ENCODE measurements around the gene SSR2. TPM values are rescaled to one million over a fixed set of nuclear protein-coding genes. Genes with fewer than 3 reads are reported as not detected.

SSR2 gene
- total RNA-seq, 1 donor from 2014 or later = 231 TPM

DNA sequence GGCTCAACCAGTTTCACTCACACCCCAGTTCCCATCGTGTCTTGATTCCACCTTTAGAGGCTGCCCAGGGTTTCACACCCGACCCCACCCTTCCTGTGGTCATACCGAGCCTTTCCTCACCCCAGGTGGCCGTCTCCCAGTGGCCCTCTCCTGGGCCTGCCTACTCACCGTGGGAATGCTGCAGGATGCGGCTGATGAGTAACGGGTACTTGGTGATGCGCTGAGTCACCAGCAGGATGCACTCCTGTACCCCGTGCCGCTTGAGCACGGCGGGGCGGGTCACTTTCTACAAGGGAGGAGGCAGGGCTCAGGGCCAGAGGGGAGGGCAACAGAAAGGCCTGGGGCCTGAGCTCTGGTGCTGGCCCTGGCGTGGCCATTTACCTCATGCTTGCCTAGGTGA lies 58.8 kb downstream of the SSR2 start:
- Histone ChIP-seq H3K27me3 (no peaks in the 10 kb centered on the region), H3K4me1 (peaks cover 12% of the 10 kb centered on the region), H3K36me3 (peaks cover 99% of the 10 kb centered on the region), H3K9me3 (no peaks in the 10 kb centered on the region), H3K4me3 (no peak overlapping the region), H3K27ac (peak overlapping the region; percentile 68)
- ATAC-seq (peak; percentile 81), DNase-seq (no peak)
- TF ChIP-seq, protein P1, sequence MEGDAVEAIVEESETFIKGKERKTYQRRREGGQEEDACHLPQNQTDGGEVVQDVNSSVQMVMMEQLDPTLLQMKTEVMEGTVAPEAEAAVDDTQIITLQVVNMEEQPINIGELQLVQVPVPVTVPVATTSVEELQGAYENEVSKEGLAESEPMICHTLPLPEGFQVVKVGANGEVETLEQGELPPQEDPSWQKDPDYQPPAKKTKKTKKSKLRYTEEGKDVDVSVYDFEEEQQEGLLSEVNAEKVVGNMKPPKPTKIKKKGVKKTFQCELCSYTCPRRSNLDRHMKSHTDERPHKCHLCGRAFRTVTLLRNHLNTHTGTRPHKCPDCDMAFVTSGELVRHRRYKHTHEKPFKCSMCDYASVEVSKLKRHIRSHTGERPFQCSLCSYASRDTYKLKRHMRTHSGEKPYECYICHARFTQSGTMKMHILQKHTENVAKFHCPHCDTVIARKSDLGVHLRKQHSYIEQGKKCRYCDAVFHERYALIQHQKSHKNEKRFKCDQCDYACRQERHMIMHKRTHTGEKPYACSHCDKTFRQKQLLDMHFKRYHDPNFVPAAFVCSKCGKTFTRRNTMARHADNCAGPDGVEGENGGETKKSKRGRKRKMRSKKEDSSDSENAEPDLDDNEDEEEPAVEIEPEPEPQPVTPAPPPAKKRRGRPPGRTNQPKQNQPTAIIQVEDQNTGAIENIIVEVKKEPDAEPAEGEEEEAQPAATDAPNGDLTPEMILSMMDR (IDR thresholded peaks at IDR 0.05) = peak; percentile 33
- intact Hi-C loops (cut with DNase I) = no loop called here

DNA sequence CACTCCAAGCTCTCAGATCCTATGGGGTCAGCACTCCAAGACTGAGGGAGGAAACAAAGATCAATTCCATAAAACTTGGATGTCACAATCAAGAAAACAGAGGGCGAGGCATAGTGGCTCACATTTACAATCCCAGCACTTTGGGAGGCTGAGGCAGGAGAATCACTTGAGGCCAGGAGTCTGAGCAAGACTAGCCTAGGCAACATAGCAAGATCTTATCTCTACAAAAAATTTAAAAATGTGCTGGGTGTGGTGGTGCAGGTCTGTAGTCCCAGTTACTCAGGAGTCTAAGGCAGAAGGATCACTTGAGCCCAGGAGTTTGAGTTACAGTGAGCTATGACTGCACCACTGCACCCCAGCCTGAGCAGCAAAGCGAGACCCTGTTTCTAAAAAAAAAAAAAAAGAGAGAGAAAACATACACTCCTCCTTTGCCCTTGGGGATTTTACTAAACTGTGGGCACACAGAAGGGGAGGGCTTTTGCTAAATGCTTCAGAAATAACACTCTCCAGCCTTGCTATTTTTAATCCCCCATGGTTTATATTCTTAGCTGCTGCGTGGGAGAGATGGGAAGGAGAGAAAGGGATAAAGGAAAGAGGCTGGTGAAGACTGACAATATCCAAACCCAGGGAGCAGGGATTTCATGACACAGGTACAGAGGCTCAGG lies 60.5 kb downstream of the SSR2 start:
- H3K27ac ChIP-seq = peak overlapping the region; percentile 42
- intact Hi-C loops (cut with DNase I) = no loop called here
- ATAC-seq (no peak), DNase-seq (no peak)
- TF ChIP-seq, protein P1 (IDR thresholded peaks at IDR 0.05) = no peak
- H3K4me3 ChIP-seq = no peak overlapping the region
- no peaks in the 10 kb centered on the region for H3K27me3 ChIP-seq
- H3K36me3 ChIP-seq = peaks cover 99% of the 10 kb centered on the region
- H3K9me3 ChIP-seq = no peaks in the 10 kb centered on the region
- peaks cover 10% of the 10 kb centered on the region for H3K4me1 ChIP-seq

Other genes starting within 250 kb of the SSR2 start
- 49.5 TPM for gene GON4L, start 163.7 kb downstream of the SSR2 start, total RNA-seq
- 8.9 TPM for gene SYT11, start 161.4 kb downstream of the SSR2 start, total RNA-seq
- 49.9 TPM for gene RIT1, start 109.6 kb downstream of the SSR2 start, total RNA-seq
- 40.1 TPM for gene KHDC4, start 86.5 kb downstream of the SSR2 start, total RNA-seq
- gene RXFP4, start 79.3 kb downstream of the SSR2 start, total RNA-seq = not detected
- 220 TPM for gene ARHGEF2, start 42.4 kb downstream of the SSR2 start, total RNA-seq
- gene UBQLN4, start 32.8 kb upstream of the SSR2 start, total RNA-seq = 37.0 TPM
- 49.7 TPM for gene LAMTOR2, start 33.8 kb upstream of the SSR2 start, total RNA-seq
- gene RAB25, start 40.2 kb upstream of the SSR2 start, total RNA-seq = 62.0 TPM
- 0.52 TPM for gene MEX3A, start 61.5 kb upstream of the SSR2 start, total RNA-seq
- 235 TPM for gene LMNA, start 93.8 kb upstream of the SSR2 start, total RNA-seq
- 30.7 TPM for gene SEMA4A, start 132.6 kb upstream of the SSR2 start, total RNA-seq
- gene SLC25A44, start 173.2 kb upstream of the SSR2 start, total RNA-seq = 24.9 TPM
- gene PMF1, start 192.1 kb upstream of the SSR2 start, total RNA-seq = 47.4 TPM
- gene BGLAP, start 221.2 kb upstream of the SSR2 start, total RNA-seq = 2.4 TPM
- gene PAQR6, start 227.1 kb upstream of the SSR2 start, total RNA-seq = 1.9 TPM